Measurements from ENCODE around the gene SCUBE3. TPM values are rescaled to one million over a fixed set of nuclear protein-coding genes. Genes with fewer than 3 reads are reported as not detected.

SCUBE3 gene
- total and polyA plus RNA-seq, 9 of the 15 experiments (the other 6 are each of a cell fraction or from before 2014, with no cell fraction given): 0.01 to 0.11 TPM; not detected in 7

- TF ChIP-seq ID3 (CRISPR knock-in tag; IDR thresholded peaks at IDR 0.05): no peak
- TF ChIP-seq ID3 (tag; IDR thresholded peaks at IDR 0.05): peak; percentile 65; the same call in 1 of the 2 replicates
- TF ChIP-seq POLR2AphosphoS2 (IDR thresholded peaks at IDR 0.05; ENCODE audit: low read length): no peak
- TF ChIP-seq HDAC1 (IDR thresholded peaks at IDR 0.05): peak; percentile 49 to 97; a peak in 3 of 4 replicates
- peak; percentile 57; the same call in 1 of the 2 replicates for TF ChIP-seq ETV5 (CRISPR knock-in tag; IDR thresholded peaks at IDR 0.05; ENCODE audit: low read depth)
- TF ChIP-seq HCFC1 (IDR thresholded peaks at IDR 0.05; ENCODE audit: low read depth, low read length): peak; percentile 86
- TF ChIP-seq ZNF655 (CRISPR knock-in tag; IDR thresholded peaks at IDR 0.05): no peak
- peak; percentile 65 for TF ChIP-seq ARID1B (IDR thresholded peaks at IDR 0.05)
- no peak for TF ChIP-seq ZNF764 (CRISPR knock-in tag; IDR thresholded peaks at IDR 0.05; ENCODE audit: low read depth)
- TF ChIP-seq NR1H2 (CRISPR knock-in tag; IDR thresholded peaks at IDR 0.05): no peak
- TF ChIP-seq AFF4 (CRISPR knock-in tag; IDR thresholded peaks at IDR 0.05): peak; percentile 95
- TF ChIP-seq BCOR (IDR thresholded peaks at IDR 0.05): peak; percentile 73
- no peak for TF ChIP-seq HSF4 (CRISPR knock-in tag; IDR thresholded peaks at IDR 0.05; ENCODE audit: borderline replicate concordance)
- TF ChIP-seq C11orf30 (IDR thresholded peaks at IDR 0.05; ENCODE audit: low read depth): 0 out of 2 replicates have a peak, but pooled peaks have one; percentile 44
- TF ChIP-seq FOXA1 (IDR thresholded peaks at IDR 0.05; ENCODE audit: borderline replicate concordance): no peak
- TF ChIP-seq ZFPM2 (CRISPR knock-in tag; IDR thresholded peaks at IDR 0.05): peak; percentile 75; the same call in 1 of the 2 replicates
- TF ChIP-seq ATF1 (CRISPR knock-in tag; IDR thresholded peaks at IDR 0.05): peak; percentile 77
- peak; percentile 100 for TF ChIP-seq ATF1 (tag; IDR thresholded peaks at IDR 0.05)
- no peak for TF ChIP-seq CREB5 (CRISPR knock-in tag; IDR thresholded peaks at IDR 0.05)
- peak; percentile 67 for TF ChIP-seq EP300 (IDR thresholded peaks at IDR 0.05; ENCODE audit: low read length)
- TF ChIP-seq CTCF (IDR thresholded peaks at IDR 0.05 in 2 of 3, conservative IDR thresholded peaks at IDR 0.05 in 1 of 3; ENCODE audit: insufficient read depth in 2 of 3, low read depth in 1 of 3, low read length in 3 of 3): no peak
These were observed 45.6 kb downstream of the SCUBE3 start, which contains the start of gene ZNF76 (continued) for GRCh38 chr6:35259194-35259947.
